ENCODE data around the gene FADS6. TPM values are rescaled to one million over a fixed set of nuclear protein-coding genes. Genes with fewer than 3 reads are reported as not detected.

The FADS6 gene
- total RNA-seq, 1 donor from 2014 or later: not detected

- TF ChIP-seq CTCF (IDR thresholded peaks at IDR 0.05; ENCODE audit: unreplicated experiment): no peak
- Mint-ChIP-seq H3K27me3 (ENCODE audit: unreplicated experiment) (peaks cover 15% of the 10 kb centered on the region), H3K36me3 (ENCODE audit: low read depth, unreplicated experiment) (no peaks in the 10 kb centered on the region), H3K9me3 (ENCODE audit: unreplicated experiment) (no peaks in the 10 kb centered on the region), H3K27ac (ENCODE audit: unreplicated experiment) (no peak overlapping the region), H3K4me3 (ENCODE audit: unreplicated experiment) (peak overlapping the region; percentile 81), H3K4me1 (ENCODE audit: unreplicated experiment) (peaks cover 2% of the 10 kb centered on the region)
- no peak for DNase-seq (ENCODE audit: low spot score)
Observed at GRCh38 chr17:74893936-74894671, 671 bp upstream of the FADS6 start.

GRCh38 chr17:74892013-74892841 is 1.2 kb downstream of the FADS6 start:
- no peaks in the 10 kb centered on the region for H3K36me3 Mint-ChIP-seq (ENCODE audit: low read depth, unreplicated experiment)
- DNase-seq (ENCODE audit: low spot score): no peak
- H3K27ac Mint-ChIP-seq (ENCODE audit: unreplicated experiment): no peak overlapping the region
- no peak overlapping the region for H3K4me3 Mint-ChIP-seq (ENCODE audit: unreplicated experiment)
- H3K4me1 Mint-ChIP-seq (ENCODE audit: unreplicated experiment): peaks cover 2% of the 10 kb centered on the region
- no peak for TF ChIP-seq CTCF (IDR thresholded peaks at IDR 0.05; ENCODE audit: unreplicated experiment)
- H3K27me3 Mint-ChIP-seq (ENCODE audit: unreplicated experiment): peaks cover 15% of the 10 kb centered on the region
- no peaks in the 10 kb centered on the region for H3K9me3 Mint-ChIP-seq (ENCODE audit: unreplicated experiment)

GRCh38 chr17:74890554-74890953 is 2.9 kb downstream of the FADS6 start:
- peaks cover 2% of the 10 kb centered on the region for H3K4me1 Mint-ChIP-seq (ENCODE audit: unreplicated experiment)
- H3K27me3 Mint-ChIP-seq (ENCODE audit: unreplicated experiment): peaks cover 15% of the 10 kb centered on the region
- no peaks in the 10 kb centered on the region for H3K36me3 Mint-ChIP-seq (ENCODE audit: low read depth, unreplicated experiment)
- H3K27ac Mint-ChIP-seq (ENCODE audit: unreplicated experiment): no peak overlapping the region
- H3K9me3 Mint-ChIP-seq (ENCODE audit: unreplicated experiment): no peaks in the 10 kb centered on the region
- no peak overlapping the region for H3K4me3 Mint-ChIP-seq (ENCODE audit: unreplicated experiment)
- no peak for TF ChIP-seq CTCF (IDR thresholded peaks at IDR 0.05; ENCODE audit: unreplicated experiment)
- no peak for DNase-seq (ENCODE audit: low spot score)

- Mint-ChIP-seq H3K4me3 (ENCODE audit: unreplicated experiment) (no peak overlapping the region), H3K4me1 (ENCODE audit: unreplicated experiment) (no peaks in the 10 kb centered on the region), H3K36me3 (ENCODE audit: low read depth, unreplicated experiment) (no peaks in the 10 kb centered on the region), H3K9me3 (ENCODE audit: unreplicated experiment) (no peaks in the 10 kb centered on the region), H3K27ac (ENCODE audit: unreplicated experiment) (no peak overlapping the region), H3K27me3 (ENCODE audit: unreplicated experiment) (peaks cover 8% of the 10 kb centered on the region)
- no peak for TF ChIP-seq CTCF (IDR thresholded peaks at IDR 0.05; ENCODE audit: unreplicated experiment)
- DNase-seq (ENCODE audit: low spot score): no peak
Observed at GRCh38 chr17:74888469-74888868, 5.0 kb downstream of the FADS6 start.

All from endothelial cell (in vitro differentiated cells).